Fibroblast of gingiva (primary cell): ENCODE measurements around the gene LY86.

Experiments used
- DNase-seq: peaks from one replicate; pipeline ENCODE4 v3.0.0-alpha.2; 2011; ENCODE audit warnings: low read depth

LY86 gene

GRCh38 chr6:6588064-6588923 is at the start of gene LY86:
LY86 (plus strand) TSS chr6:6588720; CDS start chr6:6588735, 15 bp downstream.
- no peak for DNase-seq

- DNase-seq: no peak
These were observed 49.5 kb upstream of the LY86 start for GRCh38 chr6:6539036-6539435.

GRCh38 chr6:6542357-6542756 is 46.2 kb upstream of the LY86 start:
- DNase-seq: no peak

GRCh38 chr6:6543181-6543879 is 45.2 kb upstream of the LY86 start:
- no peak for DNase-seq

- no peak for DNase-seq
These were observed 42.8 kb upstream of the LY86 start for GRCh38 chr6:6545616-6546317.

GRCh38 chr6:6546318-6547109 is 42.0 kb upstream of the LY86 start:
- DNase-seq: no peak

GRCh38 chr6:6547110-6547879 is 41.2 kb upstream of the LY86 start:
- peak; percentile 59 for DNase-seq

GRCh38 chr6:6556161-6556737 is 32.3 kb upstream of the LY86 start:
- no peak for DNase-seq

GRCh38 chr6:6556738-6557503 is 31.6 kb upstream of the LY86 start:
- DNase-seq: no peak

- no peak for DNase-seq
These were observed 31.0 kb upstream of the LY86 start for GRCh38 chr6:6557504-6557839.

GRCh38 chr6:6557886-6558285 is 30.6 kb upstream of the LY86 start:
- DNase-seq: no peak

GRCh38 chr6:6559994-6560570 is 28.4 kb upstream of the LY86 start:
- no peak for DNase-seq

GRCh38 chr6:6560909-6561308 is 27.6 kb upstream of the LY86 start:
- DNase-seq: no peak

GRCh38 chr6:6564154-6564553 is 24.4 kb upstream of the LY86 start:
- DNase-seq: no peak

- DNase-seq: no peak
These were observed 23.5 kb upstream of the LY86 start for GRCh38 chr6:6565069-6565468.

- no peak for DNase-seq
These were observed 23.0 kb upstream of the LY86 start for GRCh38 chr6:6565488-6565887.

GRCh38 chr6:6566766-6567165 is 21.8 kb upstream of the LY86 start:
- DNase-seq: no peak

GRCh38 chr6:6569096-6569810 is 19.3 kb upstream of the LY86 start:
- DNase-seq: no peak

- DNase-seq: no peak
These were observed 18.7 kb upstream of the LY86 start for GRCh38 chr6:6569811-6570164.
